HepG2 (cell line): ENCODE measurements around the gene NOTUM.

Source experiments
- ASH2L ChIP-seq: fragments of 300-600, 200-600 bp; sonication (generic); IDR thresholded peaks from 2 replicates; pipeline ENCODE4 v1.7.0; 2017; ENCODE audit warnings: low read depth, mild to moderate bottlenecking, moderate library complexity, mixed read lengths, low read length; ENCODE audit not compliant: insufficient read length
- CTCF ChIP-seq: sonication (generic); formaldehyde crosslinking; IDR thresholded peaks from 2 replicates; pipeline ENCODE4 v1.5.0; 2020; ENCODE audit warnings: mild to moderate bottlenecking, missing genetic modification reagents, moderate library complexity
- FIP1L1 ChIP-seq: fragments of 200-400 bp; formaldehyde crosslinking; IDR thresholded peaks from 2 replicates; pipeline ENCODE4 v1.6.1; 2018; ENCODE audit warnings: low read depth, mild to moderate bottlenecking, low read length, moderate library complexity, borderline replicate concordance; ENCODE audit not compliant: insufficient read depth
- FOSL2 ChIP-seq: sonication (generic); formaldehyde crosslinking; IDR thresholded peaks from 2 replicates; pipeline ENCODE4 v1.4.0; 2020; ENCODE audit warnings: missing genetic modification reagents
- HMGA1 ChIP-seq: sonication (generic); formaldehyde crosslinking; conservative IDR thresholded peaks from 2 replicates; pipeline ENCODE4 v1.4.0; 2020; ENCODE audit warnings: missing genetic modification reagents
- RBM39 ChIP-seq: fragments of 200-400 bp; formaldehyde crosslinking; IDR thresholded peaks from one replicate; pipeline ENCODE4 v1.6.1; 2018; ENCODE audit warnings: antibody characterized with exemption, mild to moderate bottlenecking, low read depth, low read length; ENCODE audit not compliant: poor library complexity, severe bottlenecking
- RORA ChIP-seq: sonication (generic); formaldehyde crosslinking; IDR thresholded peaks from 2 replicates; pipeline ENCODE4 v1.5.0; 2020; ENCODE audit warnings: mild to moderate bottlenecking, missing genetic modification reagents, moderate library complexity
- TEF ChIP-seq: sonication (generic); formaldehyde crosslinking; IDR thresholded peaks from 2 replicates; pipeline ENCODE4 v1.5.0; 2020; ENCODE audit warnings: missing genetic modification reagents
- ZBTB39 ChIP-seq: sonication (generic); formaldehyde crosslinking; IDR thresholded peaks from 2 replicates; pipeline ENCODE4 v1.5.0; 2020; ENCODE audit warnings: missing genetic modification reagents
- ZFX ChIP-seq: sonication (generic); formaldehyde crosslinking; IDR thresholded peaks from 2 replicates; pipeline ENCODE4 v1.4.0; 2020; ENCODE audit warnings: mild to moderate bottlenecking, low read depth, missing genetic modification reagents, moderate library complexity
- ZNF350 ChIP-seq: sonication (generic); formaldehyde crosslinking; IDR thresholded peaks from 2 replicates; pipeline ENCODE4 v1.4.0; 2020; ENCODE audit warnings: mild to moderate bottlenecking, low read depth, missing genetic modification reagents, borderline replicate concordance
- ZNF354B ChIP-seq: sonication (generic); formaldehyde crosslinking; IDR thresholded peaks from 2 replicates; pipeline ENCODE4 v1.8.0; 2022; ENCODE audit warnings: mild to moderate bottlenecking, missing genetic modification reagents
- ZNF670 ChIP-seq: sonication (generic); formaldehyde crosslinking; IDR thresholded peaks from 2 replicates; pipeline ENCODE4 v1.8.0; 2022; ENCODE audit warnings: mild to moderate bottlenecking, missing genetic modification reagents, borderline replicate concordance

- TF ChIP-seq FIP1L1: no peak
- no peak for TF ChIP-seq HMGA1 (CRISPR knock-in tag)
- no peak for TF ChIP-seq ASH2L
- no peak for TF ChIP-seq CTCF (CRISPR knock-in tag)
- no peak for TF ChIP-seq ZNF350 (CRISPR knock-in tag)
- TF ChIP-seq ZNF354B (CRISPR knock-in tag): no peak
- TF ChIP-seq TEF (CRISPR knock-in tag): no peak
- TF ChIP-seq ZBTB39 (CRISPR knock-in tag): no peak
- no peak for TF ChIP-seq RORA (CRISPR knock-in tag)
- TF ChIP-seq ZNF670 (CRISPR knock-in tag): no peak
- TF ChIP-seq FOSL2: no peak
- TF ChIP-seq ZFX (CRISPR knock-in tag): no peak
- TF ChIP-seq RBM39: no peak
Observed at GRCh38 chr17:81921996-81922565, 38.9 kb downstream of the NOTUM start.
